HEK293 (cell line): ENCODE measurements around the gene LNPEP.

Experiments
- HOXD13 ChIP-seq: sonication (generic); formaldehyde crosslinking; IDR thresholded peaks from 2 replicates; pipeline ENCODE4 v1.8.0; 2022; ENCODE audit warnings: missing genetic modification reagents, borderline replicate concordance
- ZNF24 ChIP-seq: fragments of 450-650 bp; formaldehyde crosslinking; IDR thresholded peaks from 2 replicates; pipeline ENCODE4 v1.5.1; 2016; ENCODE audit warnings: missing biosample characterization, missing genetic modification characterization
- ZNF274 ChIP-seq, 2 experiments: fragments of 200-500 bp in 1 of 2; fragments of 450-650 bp in 1 of 2; sonication (Bioruptor generic) in 1 of 2; formaldehyde crosslinking in 1 of 2; IDR thresholded peaks; 2 replicates each; pipeline versions ENCODE4 v1.5.1 to v1.6.1; 2014 to 2016; ENCODE audit warnings: borderline replicate concordance in 1 of 2, inconsistent platforms in 1 of 2, low read length in 1 of 2, missing biosample characterization in 1 of 2, missing genetic modification characterization in 1 of 2
- ZNF473 ChIP-seq: fragments of 450-650 bp; formaldehyde crosslinking; IDR thresholded peaks from 2 replicates; pipeline ENCODE4 v1.5.1; 2017; ENCODE audit warnings: missing biosample characterization, missing genetic modification characterization
- ZNF510 ChIP-seq: fragments of 450-650 bp; formaldehyde crosslinking; IDR thresholded peaks from 2 replicates; pipeline ENCODE4 v1.5.1; 2018; ENCODE audit warnings: mild to moderate bottlenecking, missing genetic modification characterization, missing biosample characterization; ENCODE audit not compliant: insufficient replicate concordance
- TF ChIP-seq, protein P1 (sequence below): fragments of 450-650 bp; formaldehyde crosslinking; IDR thresholded peaks from 2 replicates; pipeline ENCODE4 v1.5.1; 2016; ENCODE audit warnings: missing biosample characterization, missing genetic modification characterization
- TF ChIP-seq, protein P2 (sequence below): fragments of 450-650 bp; IDR thresholded peaks from 2 replicates; pipeline ENCODE4 v1.5.1; 2018; ENCODE audit warnings: missing biosample characterization, missing genetic modification characterization

DNA sequence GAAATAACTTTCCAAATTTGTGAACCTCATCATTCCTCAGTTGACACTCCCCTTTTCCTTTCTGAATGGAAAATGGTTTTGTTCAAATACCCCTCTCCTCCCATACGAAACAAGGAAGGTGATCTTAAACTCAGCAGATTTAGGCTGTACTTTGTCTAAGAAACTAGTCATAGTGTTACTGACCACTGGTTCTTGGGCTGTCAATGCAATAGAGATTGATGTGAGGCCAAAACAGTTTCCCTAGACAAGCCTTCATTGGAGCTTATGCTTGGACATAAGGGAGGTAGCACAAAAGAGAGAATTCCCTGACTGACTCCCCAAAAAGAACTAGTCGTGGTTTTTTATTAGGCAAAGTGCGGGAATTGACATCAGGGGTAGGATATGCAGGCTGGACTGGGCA lies 5.3 kb upstream of the LNPEP start:
- TF ChIP-seq HOXD13 (no peak), ZNF24 (tag by site-specific recombination) (no peak), ZNF473 (no peak), ZNF510 (no peak), ZNF274 (IDR thresholded peaks at IDR 0.05; ENCODE audit: low read length) (no peak), ZNF274 (tag by site-specific recombination; IDR thresholded peaks at IDR 0.05; ENCODE audit: borderline replicate concordance) (no peak)
- TF ChIP-seq, protein P1, sequence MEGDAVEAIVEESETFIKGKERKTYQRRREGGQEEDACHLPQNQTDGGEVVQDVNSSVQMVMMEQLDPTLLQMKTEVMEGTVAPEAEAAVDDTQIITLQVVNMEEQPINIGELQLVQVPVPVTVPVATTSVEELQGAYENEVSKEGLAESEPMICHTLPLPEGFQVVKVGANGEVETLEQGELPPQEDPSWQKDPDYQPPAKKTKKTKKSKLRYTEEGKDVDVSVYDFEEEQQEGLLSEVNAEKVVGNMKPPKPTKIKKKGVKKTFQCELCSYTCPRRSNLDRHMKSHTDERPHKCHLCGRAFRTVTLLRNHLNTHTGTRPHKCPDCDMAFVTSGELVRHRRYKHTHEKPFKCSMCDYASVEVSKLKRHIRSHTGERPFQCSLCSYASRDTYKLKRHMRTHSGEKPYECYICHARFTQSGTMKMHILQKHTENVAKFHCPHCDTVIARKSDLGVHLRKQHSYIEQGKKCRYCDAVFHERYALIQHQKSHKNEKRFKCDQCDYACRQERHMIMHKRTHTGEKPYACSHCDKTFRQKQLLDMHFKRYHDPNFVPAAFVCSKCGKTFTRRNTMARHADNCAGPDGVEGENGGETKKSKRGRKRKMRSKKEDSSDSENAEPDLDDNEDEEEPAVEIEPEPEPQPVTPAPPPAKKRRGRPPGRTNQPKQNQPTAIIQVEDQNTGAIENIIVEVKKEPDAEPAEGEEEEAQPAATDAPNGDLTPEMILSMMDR (tag by site-specific recombination), result no peak
- TF ChIP-seq, protein P2, sequence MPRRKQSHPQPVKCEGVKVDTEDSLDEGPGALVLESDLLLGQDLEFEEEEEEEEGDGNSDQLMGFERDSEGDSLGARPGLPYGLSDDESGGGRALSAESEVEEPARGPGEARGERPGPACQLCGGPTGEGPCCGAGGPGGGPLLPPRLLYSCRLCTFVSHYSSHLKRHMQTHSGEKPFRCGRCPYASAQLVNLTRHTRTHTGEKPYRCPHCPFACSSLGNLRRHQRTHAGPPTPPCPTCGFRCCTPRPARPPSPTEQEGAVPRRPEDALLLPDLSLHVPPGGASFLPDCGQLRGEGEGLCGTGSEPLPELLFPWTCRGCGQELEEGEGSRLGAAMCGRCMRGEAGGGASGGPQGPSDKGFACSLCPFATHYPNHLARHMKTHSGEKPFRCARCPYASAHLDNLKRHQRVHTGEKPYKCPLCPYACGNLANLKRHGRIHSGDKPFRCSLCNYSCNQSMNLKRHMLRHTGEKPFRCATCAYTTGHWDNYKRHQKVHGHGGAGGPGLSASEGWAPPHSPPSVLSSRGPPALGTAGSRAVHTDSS (tag by site-specific recombination), result no peak
